Glomerular visceral epithelial cell (primary cell): ENCODE data around the gene GABBR2.
A peak's percentile ranks its signal among the peaks of the same experiment; 100 is the strongest.

Experiments used
- DNase-seq: peaks from one replicate; pipeline ENCODE4 v3.0.0-alpha.2; 2016; ENCODE audit errors: extremely low spot score

GABBR2 gene

DNA sequence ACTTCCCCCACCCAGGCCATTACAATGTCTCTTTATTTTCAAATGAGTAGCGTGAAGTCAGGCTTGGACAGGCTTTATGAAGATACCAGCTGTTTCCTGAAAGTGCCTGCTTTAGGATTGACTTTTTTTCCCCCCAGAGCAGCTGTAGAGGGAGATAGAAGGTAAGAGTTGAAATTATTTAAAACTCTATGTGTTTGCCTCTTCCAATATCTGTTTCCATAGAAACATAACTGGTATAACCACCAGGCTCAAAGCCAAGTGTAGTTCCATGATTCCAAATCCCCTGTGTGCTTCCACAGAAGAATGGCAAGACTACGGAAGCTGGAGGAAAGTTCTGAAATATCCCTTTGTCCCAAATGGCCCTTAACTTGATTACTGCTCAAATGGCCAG is 365.9 kb downstream of the GABBR2 start:
- no peak for DNase-seq

DNA sequence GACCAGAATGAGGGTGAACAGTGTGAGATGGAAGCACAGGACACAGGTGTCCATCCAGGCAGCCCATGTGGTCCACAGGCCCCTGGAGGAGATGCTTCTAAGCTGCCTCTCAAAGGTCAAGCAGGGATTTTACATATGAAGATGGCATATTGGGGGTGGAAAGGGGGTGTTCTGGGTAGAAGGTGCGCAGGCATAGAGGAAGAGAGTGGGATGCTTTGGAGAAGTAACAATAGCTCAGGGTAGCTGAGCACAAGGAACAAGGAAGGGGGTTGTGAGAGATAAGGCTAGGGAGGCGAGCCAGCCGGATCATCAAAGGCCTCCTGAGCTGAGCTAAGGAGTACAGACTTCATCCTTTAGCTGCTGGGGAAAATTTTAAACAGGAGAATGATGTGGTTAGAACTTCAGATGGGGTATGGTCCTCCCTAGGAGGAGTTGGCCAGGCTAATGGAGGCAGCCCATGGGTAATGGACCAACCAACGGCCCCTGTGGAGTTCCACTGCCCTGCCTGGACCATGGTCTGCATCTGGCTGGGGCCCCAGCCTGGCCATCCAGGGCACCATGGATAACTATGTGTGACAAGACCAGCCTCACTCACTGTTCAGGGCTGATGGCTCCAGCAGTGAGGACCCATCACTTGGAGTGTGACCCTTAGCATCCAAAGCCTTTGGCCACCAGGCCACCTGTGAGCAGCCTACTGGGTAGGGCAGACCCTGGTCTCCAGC is 366.5 kb downstream of the GABBR2 start:
- DNase-seq: no peak

DNA sequence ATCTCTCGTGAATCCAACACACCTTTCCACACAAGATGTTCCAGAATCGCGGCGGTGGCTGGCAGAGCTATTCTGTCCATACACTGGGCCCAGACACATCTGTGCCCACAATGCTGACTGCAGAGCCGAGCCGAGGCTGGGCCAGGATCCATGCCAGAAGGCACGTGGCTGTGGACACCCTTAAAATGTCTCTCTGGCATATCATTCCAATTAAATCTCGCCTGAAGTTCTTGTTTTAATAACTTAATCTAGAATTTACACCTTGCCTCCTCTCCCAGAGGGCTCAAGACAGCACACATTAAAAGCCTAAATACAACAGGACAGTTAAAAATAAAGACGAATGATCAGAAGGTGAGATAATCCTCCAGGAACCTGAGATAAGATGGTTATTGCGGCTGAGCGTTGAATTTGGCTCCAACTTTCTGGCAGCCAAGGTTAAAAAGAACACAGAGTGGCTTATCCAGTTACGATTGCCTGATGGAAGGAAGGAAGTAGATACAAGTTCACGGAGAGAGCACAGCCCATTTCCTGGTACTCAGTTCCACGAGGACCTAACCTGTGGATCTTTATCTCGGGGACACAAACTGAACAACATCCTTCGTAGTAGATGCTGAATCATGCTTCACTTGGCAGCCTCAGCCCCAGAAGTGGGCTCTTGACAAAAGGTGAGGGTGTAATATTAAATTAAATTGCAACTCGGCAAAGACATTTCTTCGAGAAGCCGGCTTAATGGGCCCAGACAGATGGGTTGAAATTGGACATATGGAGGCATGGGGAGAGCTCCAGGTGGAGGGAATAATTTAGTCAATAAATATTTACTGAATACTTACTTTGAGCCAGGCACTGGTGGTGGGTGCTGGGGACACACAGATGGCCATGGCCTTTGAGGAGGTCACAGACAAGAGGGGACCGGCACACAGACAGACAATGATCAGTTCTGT is 367.3 kb downstream of the GABBR2 start:
- no peak for DNase-seq

DNA sequence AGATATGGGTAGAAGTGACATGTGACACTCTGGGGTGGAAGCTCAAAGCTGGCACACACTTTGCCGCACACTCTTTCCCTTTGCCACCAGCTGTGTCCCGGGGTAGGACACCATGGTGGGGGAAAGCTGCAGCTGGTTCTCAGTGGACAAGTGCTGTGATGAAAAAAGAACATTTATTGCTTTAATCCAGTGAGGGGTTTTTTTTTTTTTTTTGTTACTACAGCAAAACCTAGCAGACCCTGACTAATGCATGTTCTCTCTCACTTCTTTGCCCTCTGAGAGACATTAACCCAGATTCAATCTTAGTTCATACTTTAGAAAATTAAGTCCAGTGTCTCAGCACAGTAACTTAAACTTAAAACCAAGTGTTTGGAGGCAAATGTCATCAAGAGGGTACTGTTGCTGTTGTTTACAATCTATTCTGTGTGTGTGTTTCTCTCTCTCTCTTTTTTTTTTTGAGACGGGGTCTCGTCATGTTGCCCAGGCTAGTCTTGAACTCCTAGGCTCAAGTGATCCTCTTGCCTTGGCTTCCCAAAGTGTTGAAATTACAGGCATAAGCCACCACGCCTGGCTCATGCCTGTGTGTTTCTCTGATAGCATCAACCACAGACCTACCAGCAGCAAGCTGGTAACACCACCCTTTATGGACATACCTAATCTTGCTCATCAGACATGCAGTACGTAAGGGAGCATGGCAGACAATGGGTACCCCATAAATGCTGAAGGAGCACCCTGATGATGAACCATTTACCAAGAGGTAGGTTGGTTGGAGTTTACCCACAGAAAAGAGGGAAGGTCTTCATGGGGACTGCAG is 368.5 kb downstream of the GABBR2 start:
- DNase-seq: no peak

DNA sequence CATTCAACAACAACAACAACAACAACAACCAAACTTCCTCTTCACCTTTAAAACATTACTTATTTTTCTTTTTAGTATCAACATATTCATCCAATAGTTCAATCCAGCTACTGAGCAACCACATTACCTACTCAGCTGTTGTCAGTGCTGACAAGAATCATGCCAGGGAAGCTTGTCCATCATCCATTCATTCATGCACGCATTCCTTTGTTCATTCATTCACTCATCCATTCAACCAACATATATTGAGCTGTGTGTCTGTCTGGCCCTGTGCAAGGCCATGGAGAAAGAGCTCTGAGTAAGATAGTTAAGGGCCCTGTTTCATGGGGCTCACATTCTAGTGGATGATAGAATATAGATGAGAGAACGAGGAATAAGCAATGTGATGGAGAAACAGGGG is 373.1 kb downstream of the GABBR2 start:
- DNase-seq: no peak

DNA sequence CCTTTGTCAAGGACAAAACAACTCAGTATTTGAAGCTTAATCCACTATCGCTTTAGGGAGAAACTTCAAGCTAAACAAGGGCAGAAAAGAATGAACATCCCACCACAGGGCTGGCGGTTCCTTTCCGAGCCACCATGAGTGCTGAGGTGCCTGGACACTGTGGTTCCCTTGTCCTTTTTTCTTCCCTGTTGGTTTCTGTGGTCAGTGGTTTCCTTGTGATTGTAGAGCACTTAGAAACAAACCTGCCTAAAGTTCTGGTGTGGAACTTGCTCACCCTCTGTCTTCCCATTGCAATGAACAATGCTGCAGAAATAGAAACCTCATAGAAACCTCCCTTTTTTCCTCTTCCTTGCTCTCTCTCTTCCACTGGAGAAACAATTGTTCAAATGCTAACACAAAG is 373.9 kb downstream of the GABBR2 start:
- no peak for DNase-seq

DNA sequence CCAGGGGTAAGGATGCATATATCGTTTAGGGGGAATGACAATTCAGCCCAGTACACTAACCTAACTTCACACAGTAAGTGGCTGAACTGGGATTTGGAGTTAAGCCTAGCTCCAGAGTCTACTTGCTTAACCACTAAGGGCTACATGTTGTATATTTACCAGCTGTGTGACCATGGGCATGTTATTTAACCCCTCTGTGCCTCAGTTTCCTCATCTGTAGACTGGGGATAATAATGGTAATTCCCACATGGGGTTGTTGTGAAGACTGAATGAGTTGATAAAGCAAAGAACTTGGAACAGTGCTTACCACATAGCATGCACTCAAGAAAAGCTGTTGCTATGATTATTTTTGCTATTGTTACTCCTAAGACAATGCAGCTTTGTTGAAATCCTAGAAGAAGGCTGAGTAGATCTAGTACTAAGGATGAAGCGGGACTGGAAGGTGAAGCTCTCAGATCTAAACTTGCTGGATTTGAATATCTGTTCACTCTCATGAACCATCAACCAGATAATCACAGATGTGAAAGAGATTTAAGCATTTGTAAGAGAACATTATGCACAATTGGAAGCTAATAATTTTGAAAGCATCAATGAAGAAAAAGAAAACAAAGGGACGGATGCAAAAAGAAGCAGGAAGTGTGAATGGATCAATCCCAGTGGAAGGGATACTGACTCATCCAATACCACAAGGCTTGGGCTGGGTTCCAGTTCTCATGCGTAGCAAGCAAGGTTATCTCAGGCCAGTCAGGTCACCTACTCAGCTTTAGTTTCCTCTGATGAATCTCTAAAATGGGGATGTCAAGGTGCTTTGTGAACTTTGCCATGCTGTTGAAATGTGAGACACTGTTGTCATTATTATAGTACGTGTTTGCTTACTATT is 374.8 kb downstream of the GABBR2 start:
- peak; percentile 83 for DNase-seq

DNA sequence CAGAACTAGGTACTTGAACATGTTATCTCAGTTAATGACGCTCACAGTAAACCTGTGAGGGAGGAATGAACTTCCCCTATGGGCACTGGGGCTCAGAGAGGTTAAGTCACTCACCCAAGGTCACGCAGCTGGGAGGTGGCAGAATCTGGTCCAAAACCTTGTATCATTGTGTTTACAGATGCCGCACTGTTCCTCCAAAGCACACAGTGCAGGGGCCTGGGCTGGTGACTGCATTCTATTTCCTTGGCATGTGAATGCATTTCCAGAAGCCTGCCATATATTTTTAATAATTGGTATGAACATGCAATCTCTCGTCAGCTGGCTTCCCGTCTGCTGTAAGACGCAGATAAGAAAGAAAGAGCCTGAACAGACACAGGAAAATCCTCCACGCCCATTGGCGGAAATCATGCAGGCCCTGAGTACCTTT is 376.3 kb downstream of the GABBR2 start:
- DNase-seq: no peak

DNA sequence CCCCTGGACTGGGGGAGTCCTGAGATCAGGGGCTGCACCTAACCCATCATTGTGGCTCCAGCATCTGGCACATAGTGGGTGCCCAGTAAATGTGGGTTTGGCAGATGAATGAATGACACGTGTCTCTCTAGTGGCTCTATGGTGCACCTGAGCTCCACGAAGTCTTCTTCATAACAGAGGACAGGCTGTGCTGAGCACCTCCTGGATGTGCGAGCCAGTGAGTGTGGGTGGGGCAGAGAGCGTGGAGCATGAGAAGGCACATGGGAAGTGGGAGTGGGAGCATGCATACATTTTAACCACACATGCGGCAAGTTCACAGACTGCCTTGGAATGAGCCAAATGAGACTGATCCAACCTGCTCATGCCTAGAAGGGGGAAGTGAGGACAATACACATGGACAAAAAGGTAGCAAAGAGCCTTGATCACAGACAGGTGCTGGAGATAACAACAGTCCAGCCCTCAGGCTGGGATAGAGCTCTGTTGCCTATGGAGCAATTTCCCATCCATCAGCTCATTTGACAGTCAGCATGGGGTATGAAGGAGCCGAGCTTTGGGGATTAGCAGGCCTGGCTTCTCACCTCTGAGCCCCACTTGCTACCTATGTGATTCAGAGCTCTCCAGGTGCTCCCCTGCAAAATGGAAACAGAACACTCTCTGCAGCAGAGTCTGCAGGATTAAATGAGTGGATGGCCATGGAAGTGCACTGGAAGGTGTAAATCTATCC is 377.0 kb downstream of the GABBR2 start:
- no peak for DNase-seq

DNA sequence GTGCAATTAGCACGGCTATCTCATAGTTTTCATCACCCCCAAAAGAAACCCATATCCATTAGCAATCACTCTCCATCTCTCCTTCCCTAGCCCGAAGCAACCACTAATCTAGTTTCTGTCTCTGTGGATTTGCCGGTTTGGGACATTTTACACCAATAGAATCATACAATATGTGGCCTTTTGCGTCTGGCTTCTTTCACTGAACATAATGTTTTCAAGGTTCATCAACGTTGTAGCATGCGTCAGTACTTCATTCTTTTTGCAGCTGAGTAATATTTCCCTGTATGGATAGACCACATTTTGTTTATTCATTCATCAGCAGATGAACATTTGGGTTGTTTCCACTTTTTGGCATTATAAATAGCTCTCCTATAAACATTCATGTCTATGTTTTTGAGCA is 377.9 kb downstream of the GABBR2 start:
- no peak for DNase-seq

DNA sequence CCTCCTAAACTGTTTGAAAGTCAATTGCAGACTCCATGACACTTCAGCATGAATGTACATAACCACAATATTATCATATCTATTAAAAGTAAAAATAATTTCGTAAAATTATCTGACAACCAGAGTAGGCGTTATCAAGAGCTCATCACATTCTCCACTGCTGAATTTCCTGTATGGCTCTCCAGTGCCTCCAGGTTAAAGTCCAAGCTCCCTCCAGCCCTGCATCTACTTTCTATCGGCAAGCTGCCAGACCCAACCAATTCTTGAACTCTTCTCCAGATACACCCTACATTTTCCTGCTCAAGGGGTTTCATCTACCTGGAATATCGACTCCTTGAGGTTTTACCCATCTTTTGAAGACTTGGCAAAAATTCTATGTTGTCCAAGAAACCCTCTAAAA is 378.8 kb downstream of the GABBR2 start:
- no peak for DNase-seq

DNA sequence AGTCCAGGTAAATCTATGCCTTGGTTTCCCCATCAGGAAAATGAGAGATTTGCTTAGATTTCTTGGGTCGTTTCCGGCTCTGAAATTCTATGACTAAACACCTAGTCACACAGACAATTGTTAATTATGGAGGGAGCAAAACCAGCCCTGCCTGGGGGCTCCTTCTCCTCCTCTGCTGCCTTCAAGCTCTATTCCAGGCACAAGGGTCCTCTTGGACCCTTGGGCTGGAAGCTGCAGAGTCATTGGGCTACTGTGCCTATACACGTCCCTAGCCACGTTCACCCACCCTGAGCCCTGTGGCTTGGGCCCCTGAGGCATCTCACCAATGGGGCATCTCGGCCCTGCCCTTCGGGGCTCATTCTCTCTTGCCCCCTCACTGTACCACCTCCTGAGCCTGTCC is 379.5 kb downstream of the GABBR2 start:
- DNase-seq: no peak

DNA sequence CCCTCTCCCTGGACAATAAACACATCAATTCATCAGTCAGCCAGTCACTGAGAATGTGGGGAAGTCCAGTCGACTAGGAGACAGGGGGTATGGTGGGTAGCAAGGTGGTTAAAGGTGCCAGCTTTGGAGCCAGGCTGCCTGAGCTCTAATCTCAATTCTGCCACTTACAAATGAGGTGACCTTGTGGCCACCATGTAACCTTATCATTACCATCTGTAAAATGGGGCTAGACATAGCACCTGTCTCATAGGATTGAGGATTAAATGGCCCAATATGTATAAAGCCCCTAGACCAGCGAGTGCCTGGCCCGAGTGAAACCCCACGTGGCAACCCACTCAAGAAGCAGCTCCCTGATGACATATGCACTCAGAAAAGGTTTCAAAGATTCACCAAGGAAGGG is 380.0 kb downstream of the GABBR2 start:
- DNase-seq: no peak

DNA sequence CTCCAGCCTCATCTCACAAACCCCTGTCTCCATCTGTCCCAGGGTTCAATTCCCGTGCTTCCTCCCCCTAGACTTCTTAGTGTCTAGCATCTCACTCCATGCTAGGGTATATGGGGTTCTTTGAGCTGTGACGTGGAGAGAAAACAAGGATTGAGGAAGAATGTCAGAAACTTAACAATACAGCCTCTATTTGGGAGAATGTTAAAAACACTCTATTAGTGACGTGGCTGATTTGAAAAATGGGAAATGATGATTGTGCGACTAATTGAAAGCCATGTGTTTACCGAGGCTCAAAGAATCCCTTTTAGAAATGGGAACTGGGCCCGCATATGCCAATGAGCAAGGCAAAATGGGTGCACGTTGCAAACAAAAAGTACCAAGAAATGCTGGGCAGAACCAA is 380.6 kb downstream of the GABBR2 start:
- no peak for DNase-seq

DNA sequence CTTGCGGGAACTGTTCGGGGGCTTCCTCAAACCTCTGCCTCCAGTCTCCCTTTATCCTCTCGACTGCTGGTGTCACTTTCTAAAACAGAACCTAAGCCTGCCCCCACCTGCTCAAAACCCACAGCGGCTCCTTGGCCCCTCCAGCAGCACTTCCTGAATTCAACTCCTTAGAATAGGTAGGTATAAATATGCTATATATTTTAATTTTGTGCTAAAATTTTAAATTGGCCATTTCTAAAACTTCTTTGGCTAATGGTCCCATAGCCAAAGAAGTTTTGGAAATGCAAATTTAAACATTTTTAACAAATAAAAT is 381.5 kb downstream of the GABBR2 start:
- DNase-seq: no peak

DNA sequence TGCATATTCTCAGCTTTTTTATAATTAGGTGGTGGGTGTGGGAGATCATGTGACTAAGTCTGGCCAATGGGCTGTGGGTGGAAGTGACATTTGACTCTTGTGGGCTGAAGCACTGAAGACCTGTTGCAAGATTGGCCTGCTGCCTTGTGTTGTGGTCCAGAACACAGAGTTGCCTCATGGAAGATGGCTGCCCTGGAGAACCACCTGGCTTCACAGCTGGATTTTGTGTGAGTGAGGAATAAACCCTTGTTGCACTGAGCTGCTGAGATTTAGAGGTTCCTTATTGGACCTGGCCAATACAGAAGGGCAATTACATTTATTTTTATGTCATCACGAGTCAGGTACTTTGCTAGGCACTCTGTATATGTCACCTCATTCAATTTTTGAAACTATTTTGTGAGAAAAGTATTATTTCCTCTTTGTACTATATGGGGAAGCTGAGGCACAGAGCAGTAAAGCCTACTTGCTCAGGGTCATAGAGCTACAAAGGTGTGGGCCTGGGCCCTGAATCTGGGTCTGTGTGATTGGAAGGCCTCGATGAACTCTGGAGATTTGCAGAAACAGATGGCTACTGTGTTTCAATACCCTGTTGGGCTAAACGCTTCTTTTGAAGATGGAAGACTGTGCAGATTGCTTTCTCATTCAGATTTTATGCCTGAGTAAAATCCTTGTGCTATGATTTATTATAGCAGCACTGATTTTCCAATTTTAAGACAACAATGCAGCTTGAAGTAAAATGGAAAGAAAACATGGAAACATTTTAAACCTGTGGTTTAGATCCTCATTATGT is 382.1 kb downstream of the GABBR2 start:
- peak; percentile 37 for DNase-seq

DNA sequence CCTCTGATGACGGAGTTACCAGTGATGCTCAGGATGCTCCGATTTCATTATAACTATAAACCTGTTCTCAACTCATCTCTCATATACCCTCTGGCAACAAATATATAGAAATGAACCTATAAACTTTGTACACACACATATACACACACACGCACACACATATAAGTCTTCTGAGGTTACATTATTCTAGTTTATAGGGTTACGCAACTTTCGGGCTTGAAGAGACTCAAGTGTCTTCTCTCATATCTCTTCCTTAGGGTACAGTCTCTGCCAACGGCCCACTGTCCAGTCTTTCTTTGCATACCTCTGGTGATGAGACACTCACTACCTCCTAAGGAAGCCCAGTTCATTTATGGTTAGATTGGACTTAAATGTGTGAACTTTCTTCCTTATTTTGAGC is 383.9 kb downstream of the GABBR2 start:
- no peak for DNase-seq

DNA sequence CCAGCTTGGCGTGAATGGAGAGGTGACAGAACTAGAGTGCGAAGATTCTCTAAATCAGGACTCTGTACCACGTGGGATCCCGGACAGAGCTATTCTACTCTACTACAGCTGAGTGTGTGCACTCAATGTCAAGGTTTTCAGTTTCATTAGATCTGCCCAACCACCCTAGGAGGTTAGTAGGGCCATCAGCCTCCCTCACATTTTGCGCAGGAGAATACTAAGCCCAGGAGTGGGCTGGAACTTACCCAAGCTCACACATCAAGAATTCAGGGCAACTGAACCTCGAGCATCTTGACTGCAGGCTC is 385.0 kb downstream of the GABBR2 start:
- no peak for DNase-seq

DNA sequence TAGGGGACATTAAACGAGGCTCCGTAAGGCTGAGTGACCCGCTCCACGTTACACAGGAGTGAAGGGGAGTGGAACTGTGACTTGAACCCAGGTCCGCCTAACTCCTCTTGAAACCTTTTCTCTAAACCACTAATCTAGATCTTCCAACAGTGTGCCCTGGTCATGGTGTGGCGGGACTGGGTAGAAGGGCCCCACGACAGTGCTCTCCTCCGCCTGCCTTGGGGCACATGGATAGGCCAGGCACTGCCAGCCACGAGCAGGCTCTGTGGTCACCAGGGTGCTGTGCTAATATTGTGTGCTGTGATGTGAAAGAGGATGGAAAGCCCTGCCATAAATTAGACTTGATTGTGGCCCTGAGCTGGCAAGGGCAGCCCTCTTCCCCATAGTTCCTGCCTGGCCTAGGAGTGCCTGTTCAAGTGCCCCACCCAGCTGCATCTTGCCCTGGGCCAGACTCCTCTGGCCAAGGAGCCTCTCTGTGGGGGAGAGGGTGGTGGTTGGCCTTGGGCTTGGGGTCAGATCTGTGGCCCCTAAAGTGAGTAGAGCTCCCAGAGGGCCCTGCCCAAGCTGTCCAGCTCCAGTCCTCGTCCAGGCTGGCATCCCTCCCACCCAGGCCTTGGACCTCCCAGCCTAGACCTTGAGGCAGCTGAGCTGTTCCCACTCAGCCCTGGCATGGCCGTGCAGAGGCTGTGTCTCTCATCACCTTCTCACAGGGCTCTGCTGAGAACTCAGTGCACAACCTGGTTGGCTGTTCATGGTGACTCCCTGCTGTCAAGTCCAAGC is 385.5 kb downstream of the GABBR2 start:
- no peak for DNase-seq
